BJ (cell line): ENCODE measurements around the gene BAD. TPM values are rescaled to one million over a fixed set of nuclear protein-coding genes. Genes with fewer than 3 reads are reported as not detected.

Experiments
- CTCF ChIA-PET: fragments of 350-600 bp; formaldehyde crosslinking; extraction: SDS; loops from one replicate; lab custom pipeline; 2021; ENCODE audit warnings: antibody characterized with exemption, inconsistent platforms; lab: Yijun Ruan, JAX
- POLR2A ChIA-PET: fragments of 300-600 bp; sonication (Branson Sonifier 250); formaldehyde crosslinking; extraction: SDS; loops from one replicate; lab custom pipeline; 2021; ENCODE audit warnings: antibody characterized with exemption; lab: Charles Lee
- DNase-seq: peaks from one replicate; pipeline ENCODE4 v3.0.0-alpha.2; 2011; ENCODE audit warnings: low read depth
- H3K27me3 ChIP-seq: 2 replicates; pipeline ENCODE4 v1.6.0; 2011; ENCODE audit warnings: low read length; ENCODE audit not compliant: control insufficient read depth, insufficient read depth
- H3K36me3 ChIP-seq: 2 replicates; pipeline ENCODE4 v1.5.1; 2011; ENCODE audit warnings: low read length; ENCODE audit not compliant: control insufficient read depth, insufficient read depth
- H3K4me3 ChIP-seq: 2 replicates; pipeline ENCODE4 v1.5.1; 2011; ENCODE audit warnings: low read depth, mild to moderate bottlenecking, control low read depth, low read length
- CTCF ChIP-seq: IDR thresholded peaks from 2 replicates; pipeline ENCODE4 v1.5.1; 2011; ENCODE audit warnings: low read depth, mild to moderate bottlenecking, control low read depth, inconsistent platforms, low read length, moderate library complexity; ENCODE audit not compliant: insufficient read depth
- polyA plus RNA-seq: library from polyadenylated mRNA; depleted of rRNA; stranded (reverse); fragments of >200 nt; gene quantifications from 2 replicates; pipeline ENCODE4 v1.2.3, GENCODE V29; 2011

The BAD gene
- polyA plus RNA-seq, 1 experiment = 85.3 TPM

GRCh38 chr11:64298966-64299846, 14.7 kb upstream of the BAD start:
- Histone ChIP-seq H3K27me3 (peaks cover 34% of the 10 kb centered on the region), H3K36me3 (no peaks in the 10 kb centered on the region), H3K4me3 (no peak overlapping the region)
- ChIA-PET CTCF (interaction anchor here (1.0 kb wide), 1 partner anchor 94 kb away, joined by 5 read pairs; no protein-coding TSS in a partner anchor), POLR2A (no interaction called here)
- DNase-seq = no peak
- no peak for TF ChIP-seq CTCF

- no peak for DNase-seq
- H3K27me3 ChIP-seq = peaks cover 41% of the 10 kb centered on the region
- no peaks in the 10 kb centered on the region for H3K36me3 ChIP-seq
- TF ChIP-seq CTCF = no peak
- H3K4me3 ChIP-seq = no peak overlapping the region
- ChIA-PET POLR2A (no interaction called here), CTCF (no interaction called here)
Measured at GRCh38 chr11:64297699-64298358, 13.4 kb upstream of the BAD start.

- Histone ChIP-seq H3K36me3 (no peaks in the 10 kb centered on the region), H3K4me3 (no peak overlapping the region), H3K27me3 (peaks cover 45% of the 10 kb centered on the region)
- ChIA-PET POLR2A (no interaction called here), CTCF (interaction anchor here (1.8 kb wide), 1 partner anchor 8 kb away, joined by 8 read pairs; no protein-coding TSS in a partner anchor)
- DNase-seq = no peak
- TF ChIP-seq CTCF = no peak
Measured at GRCh38 chr11:64296830-64297698, 12.6 kb upstream of the BAD start.

GRCh38 chr11:64296236-64296635, 11.8 kb upstream of the BAD start:
- POLR2A ChIA-PET = no interaction called here
- DNase-seq = no peak
- peaks cover 48% of the 10 kb centered on the region for H3K27me3 ChIP-seq
- no peak for TF ChIP-seq CTCF
- no peaks in the 10 kb centered on the region for H3K36me3 ChIP-seq
- CTCF ChIA-PET = interaction anchor here (1.8 kb wide), 1 partner anchor 8 kb away, joined by 8 read pairs; no protein-coding TSS in a partner anchor
- no peak overlapping the region for H3K4me3 ChIP-seq
